ENCODE measurements around the gene GALNT1.

DNA sequence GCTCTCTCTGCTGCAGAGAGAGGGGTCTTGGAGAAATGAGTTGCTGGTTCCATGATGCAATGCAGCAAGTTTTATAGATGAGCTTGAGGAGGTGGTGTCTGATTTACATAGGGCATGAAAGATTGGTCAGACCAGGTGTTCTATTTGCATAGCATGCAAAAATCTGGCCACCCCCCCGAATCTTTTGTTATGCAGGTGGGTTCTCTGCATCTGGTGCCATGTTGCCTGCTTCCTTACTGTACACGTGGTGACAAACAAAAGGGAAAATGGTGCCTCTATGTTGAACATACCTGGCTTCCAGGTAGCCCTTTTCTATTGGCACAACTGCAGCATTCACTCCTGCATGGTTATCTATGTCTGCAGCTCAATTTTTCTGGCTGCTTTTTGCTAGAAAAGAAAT is 169.4 kb downstream of the GALNT1 start:
- TF ChIP-seq, protein P1, sequence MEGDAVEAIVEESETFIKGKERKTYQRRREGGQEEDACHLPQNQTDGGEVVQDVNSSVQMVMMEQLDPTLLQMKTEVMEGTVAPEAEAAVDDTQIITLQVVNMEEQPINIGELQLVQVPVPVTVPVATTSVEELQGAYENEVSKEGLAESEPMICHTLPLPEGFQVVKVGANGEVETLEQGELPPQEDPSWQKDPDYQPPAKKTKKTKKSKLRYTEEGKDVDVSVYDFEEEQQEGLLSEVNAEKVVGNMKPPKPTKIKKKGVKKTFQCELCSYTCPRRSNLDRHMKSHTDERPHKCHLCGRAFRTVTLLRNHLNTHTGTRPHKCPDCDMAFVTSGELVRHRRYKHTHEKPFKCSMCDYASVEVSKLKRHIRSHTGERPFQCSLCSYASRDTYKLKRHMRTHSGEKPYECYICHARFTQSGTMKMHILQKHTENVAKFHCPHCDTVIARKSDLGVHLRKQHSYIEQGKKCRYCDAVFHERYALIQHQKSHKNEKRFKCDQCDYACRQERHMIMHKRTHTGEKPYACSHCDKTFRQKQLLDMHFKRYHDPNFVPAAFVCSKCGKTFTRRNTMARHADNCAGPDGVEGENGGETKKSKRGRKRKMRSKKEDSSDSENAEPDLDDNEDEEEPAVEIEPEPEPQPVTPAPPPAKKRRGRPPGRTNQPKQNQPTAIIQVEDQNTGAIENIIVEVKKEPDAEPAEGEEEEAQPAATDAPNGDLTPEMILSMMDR (IDR thresholded peaks at IDR 0.05) = no peak
- TF ChIP-seq POLR2A (IDR thresholded peaks at IDR 0.05) = no peak
